Measurements from ENCODE around the gene PEX14.

The PEX14 gene

DNA sequence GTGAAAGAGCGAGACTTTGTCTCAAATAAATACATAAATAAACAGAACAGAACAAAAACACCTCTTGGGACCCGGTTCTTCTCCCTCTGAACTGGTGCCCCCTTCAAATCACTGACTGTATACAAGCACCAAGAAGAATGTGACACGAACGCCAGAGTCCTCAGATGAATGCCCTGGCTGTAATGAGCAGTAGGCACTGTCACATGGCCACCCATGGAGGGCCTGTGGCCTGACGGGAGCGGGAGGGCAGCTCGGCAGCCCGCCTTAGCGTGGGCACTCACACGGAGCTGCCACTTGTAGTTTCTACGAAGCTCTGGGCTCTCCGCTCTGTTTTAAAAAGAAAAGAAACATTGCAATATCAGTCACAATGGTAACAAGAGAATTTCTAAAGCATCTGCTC, 146.0 kb downstream of the PEX14 start:
- DNase-seq (ENCODE audit: low read depth): no peak

DNA sequence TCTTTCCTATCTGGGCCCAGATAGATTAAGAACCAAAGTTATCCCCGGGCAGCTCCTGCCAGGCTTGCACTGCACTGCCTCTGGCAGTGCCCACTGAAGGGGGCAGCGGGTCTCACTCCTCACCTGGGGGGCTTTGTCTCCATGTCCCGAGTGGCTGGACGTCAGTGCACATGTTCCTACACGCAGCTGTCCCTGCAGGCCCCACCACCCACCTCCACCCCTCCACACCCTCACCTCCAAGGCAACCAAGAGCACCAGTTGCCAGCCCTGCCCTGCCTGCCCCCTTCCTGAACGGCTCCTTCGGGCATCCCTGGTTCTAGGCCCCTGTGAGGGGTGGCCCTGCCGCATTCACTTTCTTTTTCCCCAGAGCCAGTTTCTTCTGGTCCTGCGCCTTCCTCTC, 147.2 kb downstream of the PEX14 start:
- no peak for DNase-seq (ENCODE audit: low read depth)

GRCh38 chr1:10622910-10623685, 148.3 kb downstream of the PEX14 start:
- DNase-seq (ENCODE audit: low read depth): no peak

DNA sequence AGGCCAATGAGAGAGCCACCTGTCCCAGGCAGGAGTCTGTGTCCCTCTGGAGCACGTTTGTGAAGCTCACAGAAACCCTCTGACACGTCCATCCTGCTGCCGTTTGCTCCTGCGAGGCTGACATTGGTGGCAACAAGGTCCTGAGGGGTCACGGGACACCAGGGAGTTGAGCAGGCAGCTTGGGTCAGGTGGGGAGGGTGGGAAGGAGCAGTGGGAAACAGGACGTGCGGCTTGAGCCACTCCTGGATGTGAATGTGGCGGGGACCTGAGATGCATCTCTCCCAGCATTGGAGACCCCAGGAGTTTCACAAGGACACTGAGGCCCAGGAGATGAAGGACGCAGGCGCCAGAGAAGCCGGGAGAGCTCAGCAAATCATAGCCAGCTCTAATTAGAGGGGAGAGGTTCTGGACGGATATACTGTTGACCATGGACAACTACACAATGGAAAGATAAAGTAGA, 149.0 kb downstream of the PEX14 start:
- no peak for DNase-seq (ENCODE audit: low read depth)

- no peak for DNase-seq (ENCODE audit: low read depth)
Observed at GRCh38 chr1:10624256-10625050, 149.7 kb downstream of the PEX14 start.

DNA sequence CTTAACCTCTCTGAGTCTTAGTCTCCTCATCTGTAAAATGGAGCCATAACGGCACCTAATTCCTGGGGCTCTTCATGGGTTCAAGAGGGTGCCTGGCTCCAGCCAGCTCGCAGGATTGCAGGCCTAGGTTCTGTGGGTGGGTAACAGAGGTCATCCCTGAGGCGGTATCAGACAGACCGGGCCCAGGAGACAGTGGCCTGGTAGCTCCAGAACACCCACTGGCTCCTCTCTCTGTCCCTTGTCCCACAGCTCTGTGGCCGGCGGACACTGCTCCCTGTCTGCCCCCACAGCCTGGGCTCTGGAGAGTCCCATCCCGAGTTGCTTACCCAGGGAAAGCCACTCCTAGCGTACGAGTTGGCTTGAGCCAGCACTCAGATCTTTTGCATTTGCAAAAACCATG, 150.3 kb downstream of the PEX14 start:
- DNase-seq (ENCODE audit: low read depth): no peak

- no peak for DNase-seq (ENCODE audit: low read depth)
Observed at GRCh38 chr1:10625554-10625953, 150.8 kb downstream of the PEX14 start.

- no peak for DNase-seq (ENCODE audit: low read depth)
Observed at GRCh38 chr1:10626131-10626731, 151.5 kb downstream of the PEX14 start.

- no peak for DNase-seq (ENCODE audit: low read depth)
Observed at GRCh38 chr1:10626791-10627410, 152.2 kb downstream of the PEX14 start.

GRCh38 chr1:10628685-10629084, 153.9 kb downstream of the PEX14 start:
- no peak for DNase-seq (ENCODE audit: low read depth)

GRCh38 chr1:10629091-10629815, 154.5 kb downstream of the PEX14 start:
- no peak for DNase-seq (ENCODE audit: low read depth)

DNA sequence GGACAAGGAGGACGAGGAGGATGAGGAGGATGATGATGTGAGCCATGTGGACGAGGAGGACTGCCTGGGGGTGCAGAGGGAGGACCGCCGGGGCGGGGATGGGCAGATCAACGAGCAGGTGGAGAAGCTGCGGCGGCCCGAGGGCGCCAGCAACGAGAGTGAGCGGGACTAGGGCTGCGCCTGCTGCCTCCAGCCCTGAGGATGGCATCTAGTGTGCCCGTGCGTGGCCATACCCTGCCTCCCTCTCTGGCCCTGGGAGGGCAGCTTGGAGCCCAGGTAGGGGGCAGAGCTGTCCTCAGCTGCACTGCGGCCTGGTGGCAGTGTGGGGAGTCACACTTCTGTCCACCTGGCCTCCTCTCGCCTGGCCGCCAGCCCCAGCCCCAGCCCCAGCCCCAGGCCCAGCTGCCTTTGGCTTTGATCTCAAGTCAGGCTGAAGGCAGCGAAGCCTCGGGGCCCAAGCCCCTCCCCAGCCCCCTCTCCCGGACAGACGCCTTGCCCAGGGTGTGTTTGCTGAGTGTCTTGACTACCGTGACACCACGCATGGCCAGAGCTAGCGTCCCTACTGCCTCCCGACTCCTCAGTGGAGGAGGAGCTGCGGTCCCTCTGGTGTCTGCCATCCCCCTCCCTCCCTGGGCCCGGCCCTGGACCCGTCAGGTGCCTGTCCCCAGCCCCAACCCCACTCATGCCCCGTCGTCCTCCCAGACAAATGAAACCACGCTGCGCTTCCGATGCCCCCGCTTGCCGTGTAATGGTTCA, 155.2 kb downstream of the PEX14 start:
- DNase-seq (ENCODE audit: low read depth): no peak

GRCh38 chr1:10630661-10631120, 155.9 kb downstream of the PEX14 start:
- no peak for DNase-seq (ENCODE audit: low read depth)

DNA sequence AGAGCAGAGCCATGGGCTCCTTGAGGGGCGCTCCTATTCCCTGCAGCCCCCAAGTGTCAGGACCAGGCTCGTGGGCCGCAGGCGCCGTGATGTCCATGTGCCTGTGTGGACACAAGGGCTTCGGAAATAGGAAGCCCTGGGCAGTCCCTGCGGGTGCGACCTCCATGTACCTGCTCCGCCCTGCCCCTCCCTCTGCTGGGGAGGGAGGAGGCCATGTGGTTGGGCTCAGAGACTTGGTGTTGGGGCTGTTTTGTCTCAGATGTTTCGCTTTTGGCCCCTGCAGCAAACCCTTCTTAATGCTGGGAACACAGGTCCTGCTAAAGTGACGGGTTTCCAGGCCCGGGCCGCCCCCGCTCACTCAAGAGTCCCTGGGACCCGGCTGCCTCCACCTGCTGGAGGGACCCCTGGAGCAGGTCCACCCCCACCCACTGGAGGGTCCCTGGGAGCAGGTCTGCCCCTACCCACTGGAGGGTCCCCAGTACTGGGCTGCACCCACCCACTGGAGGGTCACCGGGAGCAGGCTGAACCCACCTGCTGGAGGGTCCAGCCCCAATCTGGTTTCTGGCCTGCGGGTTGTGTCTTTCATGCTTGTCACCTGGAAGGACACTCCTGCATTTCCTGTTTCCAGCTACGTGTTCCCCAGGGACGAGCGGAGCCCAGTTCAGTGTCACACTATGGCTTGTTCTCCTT, 156.5 kb downstream of the PEX14 start:
- no peak for DNase-seq (ENCODE audit: low read depth)

DNA sequence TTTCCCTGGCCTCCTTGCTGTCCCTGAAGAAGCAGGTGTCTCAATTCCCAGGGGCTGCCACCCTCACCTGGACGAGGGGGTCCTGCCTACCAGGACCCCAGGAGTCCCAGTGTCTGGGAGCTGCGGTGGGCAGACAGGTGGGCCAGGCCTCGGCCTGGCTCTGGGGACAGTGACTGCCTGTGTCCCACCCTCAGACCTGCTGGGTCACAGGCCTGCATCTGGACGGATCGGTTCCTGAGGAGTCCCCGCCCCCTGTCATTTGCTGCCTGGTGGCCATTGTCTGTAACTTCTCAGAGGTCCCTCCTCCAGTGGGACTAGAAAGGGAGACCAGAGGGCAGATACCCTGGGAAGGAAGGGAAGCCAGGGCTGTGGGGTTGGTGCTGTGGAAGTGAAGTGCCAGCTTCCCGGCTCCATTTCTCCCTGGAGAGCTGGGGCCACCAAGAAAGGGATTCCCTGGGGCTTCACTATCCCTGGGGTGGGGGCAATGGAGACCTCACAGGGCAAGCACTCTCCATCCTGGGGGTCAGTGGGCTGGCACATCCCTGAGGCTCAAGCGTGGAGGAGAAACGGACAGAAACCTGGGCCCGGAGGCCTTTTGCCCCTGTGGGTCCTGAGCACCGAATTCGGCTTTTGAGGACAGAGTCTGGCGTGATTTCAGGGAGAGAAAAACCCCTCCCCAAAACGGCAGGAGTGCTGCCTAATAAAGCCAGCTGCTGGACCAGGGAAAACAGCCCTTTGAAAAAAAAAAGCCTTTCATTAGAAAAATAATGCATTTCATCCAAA, 157.3 kb downstream of the PEX14 start:
- no peak for DNase-seq (ENCODE audit: low read depth)

DNA sequence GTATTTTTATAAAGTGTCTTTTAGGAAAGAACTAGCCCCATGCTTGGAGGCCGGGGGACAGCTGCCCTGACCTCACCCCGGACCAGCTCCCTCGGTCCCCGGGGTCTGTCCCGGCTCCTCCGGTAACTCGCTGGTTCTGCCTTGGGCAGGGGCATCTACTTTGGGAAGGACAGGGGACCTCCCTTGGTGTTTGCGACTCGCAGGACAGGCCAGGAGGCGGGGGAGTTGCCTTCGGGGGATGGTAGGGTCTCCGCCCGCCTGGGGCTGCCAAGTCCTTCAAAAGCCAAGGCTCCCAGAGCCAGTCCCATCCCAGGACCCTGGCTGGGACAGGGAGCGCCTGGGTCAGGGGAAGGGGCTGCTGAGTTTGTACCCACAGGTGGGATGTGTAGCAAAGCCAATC, 157.9 kb downstream of the PEX14 start:
- no peak for DNase-seq (ENCODE audit: low read depth)

DNA sequence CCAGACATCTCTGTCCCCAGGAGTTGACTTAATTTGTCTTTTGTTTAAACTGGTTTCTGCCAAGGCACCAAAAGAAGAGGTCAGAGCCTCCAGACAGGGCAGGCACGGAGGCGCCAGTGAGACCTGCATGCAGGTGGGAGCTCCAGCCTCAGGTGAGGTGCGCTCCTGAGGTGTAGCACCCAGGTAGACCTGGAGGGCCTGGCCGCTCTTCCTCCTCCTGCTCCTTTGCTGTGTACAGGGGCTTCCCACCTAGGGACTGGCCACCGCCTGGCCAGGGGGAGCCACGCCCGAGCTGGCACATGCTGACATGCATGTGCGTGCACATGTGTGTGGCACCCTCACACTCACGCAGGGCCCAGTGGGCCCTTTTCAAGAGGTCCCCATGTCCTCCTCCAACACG, 158.7 kb downstream of the PEX14 start:
- no peak for DNase-seq (ENCODE audit: low read depth)

- DNase-seq (ENCODE audit: low read depth): no peak
Observed at GRCh38 chr1:10634075-10634427, 159.3 kb downstream of the PEX14 start.

GRCh38 chr1:10634428-10635084, 159.8 kb downstream of the PEX14 start:
- no peak for DNase-seq (ENCODE audit: low read depth)
